H1 (cell line): Measurements from ENCODE around the gene TRIM71. TPM values are rescaled to one million over a fixed set of nuclear protein-coding genes. Genes with fewer than 3 reads are reported as not detected.
A peak's percentile ranks its signal among the peaks of the same experiment; 100 is the strongest.

Source experiments
- CEBPB ChIP-seq: IDR thresholded peaks from 2 replicates; pipeline ENCODE4 v1.6.1; 2012; ENCODE audit warnings: low read depth, low read length
- CHD2 ChIP-seq: IDR thresholded peaks from 2 replicates; pipeline ENCODE4 v1.6.1; 2012; ENCODE audit warnings: low read length, improper control_type of control experiment
- CHD7 ChIP-seq: fragments of 300-600 bp; sonication (generic); IDR thresholded peaks from 2 replicates; pipeline ENCODE4 v1.7.1; 2012; ENCODE audit warnings: low read length, moderate library complexity, mild to moderate bottlenecking, inconsistent platforms; ENCODE audit not compliant: insufficient replicate concordance
- EGR1 ChIP-seq: IDR thresholded peaks from 2 replicates; pipeline ENCODE4 v1.6.1; 2011; ENCODE audit warnings: low read depth, low read length, borderline replicate concordance
- KDM5A ChIP-seq: fragments of 200-600 bp; IDR thresholded peaks from 2 replicates; pipeline ENCODE4 v1.7.1; 2012; ENCODE audit warnings: mild to moderate bottlenecking, low read length, inconsistent platforms, mixed read lengths
- RNF2 ChIP-seq: fragments of 200-900, 300-1000 bp; sonication (generic); IDR thresholded peaks from 2 replicates; pipeline ENCODE4 v1.7.1; 2016; ENCODE audit warnings: borderline replicate concordance, low read depth, mild to moderate bottlenecking, antibody characterized with exemption, low read length; ENCODE audit not compliant: poor library complexity, severe bottlenecking; ENCODE audit errors: missing control alignments
- SIRT6 ChIP-seq: IDR thresholded peaks from one replicate; pipeline ENCODE4 v1.7.1; 2012; ENCODE audit warnings: low read length, inconsistent platforms
- SIX5 ChIP-seq: IDR thresholded peaks from 2 replicates; pipeline ENCODE4 v1.6.1; 2011; ENCODE audit warnings: mild to moderate bottlenecking, low read depth, low read length
- SP1 ChIP-seq: IDR thresholded peaks from 2 replicates; pipeline ENCODE4 v1.6.1; 2011; ENCODE audit warnings: low read depth, low read length
- SUZ12 ChIP-seq: fragments of 200-600 bp; sonication (generic); IDR thresholded peaks from 2 replicates; pipeline ENCODE4 v1.6.1; 2012; ENCODE audit warnings: mild to moderate bottlenecking, inconsistent platforms, low read length, moderate library complexity, mixed read lengths
- polyA plus RNA-seq, 7 experiments: library from polyadenylated mRNA; depleted of rRNA in 3 of 7; stranded (reverse) in 5 of 7; unstranded in 2 of 7; fragments of >200 nt in 5 of 7; fragments of 200-250 nt in 2 of 7; gene quantifications; 1 replicate in 5 of 7; 2 replicates in 1 of 7; 4 replicates in 1 of 7; pipeline versions ENCODE4 v1.2.1 to v1.2.3, GENCODE V29; 2011 to 2013; ENCODE audit warnings: missing spikeins in 2 of 7, mixed read lengths in 2 of 7
- total RNA-seq: library from RNA; stranded (reverse); fragmentation: NEBNext Ultra II Directional; extraction: Animal tissue kit (Norgen Biotek cat#: 25700); gene quantifications from 2 replicates; pipeline ENCODE4 v1.2.1, GENCODE V29; 2021
- TF ChIP-seq, protein P1 (sequence below): IDR thresholded peaks from 2 replicates; pipeline ENCODE4 v1.6.1; 2011; ENCODE audit warnings: low read length, improper control_type of control experiment

TRIM71 gene
- total and polyA plus RNA-seq, 2 of the 8 experiments (the other 6 are each of a cell fraction or from before 2014, with no cell fraction given): 53.7 to 293 TPM

DNA sequence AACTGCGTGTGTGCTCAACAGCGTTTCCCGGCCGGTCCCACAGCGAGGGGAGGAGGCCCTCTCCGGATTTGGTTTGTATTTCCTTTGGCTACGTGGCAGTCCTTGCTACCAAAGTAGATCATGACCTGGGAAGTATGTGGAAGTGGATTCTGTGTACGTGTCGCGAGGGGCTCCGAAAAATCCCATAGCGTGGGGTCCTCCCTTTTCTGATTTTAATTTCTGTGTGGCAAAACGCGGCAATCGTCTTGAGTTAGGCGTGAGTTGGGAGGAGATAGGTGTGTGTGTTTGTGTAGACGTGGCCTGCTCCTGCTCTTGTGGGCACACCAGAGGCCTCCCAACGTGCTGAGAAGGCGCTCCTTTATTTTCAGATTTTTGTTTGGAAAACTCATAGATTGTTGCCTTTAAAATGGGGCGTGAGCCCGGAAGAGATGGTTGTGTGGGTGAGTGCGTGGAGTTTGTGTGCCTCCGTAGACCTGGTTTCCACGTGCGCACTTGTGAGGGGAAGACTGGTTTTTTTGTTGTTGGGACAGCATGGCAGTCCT is 1.2 kb downstream of the TRIM71 start (continued):
- TF ChIP-seq, protein P1, sequence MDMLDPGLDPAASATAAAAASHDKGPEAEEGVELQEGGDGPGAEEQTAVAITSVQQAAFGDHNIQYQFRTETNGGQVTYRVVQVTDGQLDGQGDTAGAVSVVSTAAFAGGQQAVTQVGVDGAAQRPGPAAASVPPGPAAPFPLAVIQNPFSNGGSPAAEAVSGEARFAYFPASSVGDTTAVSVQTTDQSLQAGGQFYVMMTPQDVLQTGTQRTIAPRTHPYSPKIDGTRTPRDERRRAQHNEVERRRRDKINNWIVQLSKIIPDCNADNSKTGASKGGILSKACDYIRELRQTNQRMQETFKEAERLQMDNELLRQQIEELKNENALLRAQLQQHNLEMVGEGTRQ: no peak
- TF ChIP-seq SIX5 (no peak), SUZ12 (no peak), CHD2 (no peak), EGR1 (no peak), CEBPB (no peak), SP1 (no peak), CHD7 (peak; percentile 25), RNF2 (no peak), KDM5A (no peak), SIRT6 (no peak)
